ENCODE measurements around the gene ZGPAT.

Gene ZGPAT

DNA sequence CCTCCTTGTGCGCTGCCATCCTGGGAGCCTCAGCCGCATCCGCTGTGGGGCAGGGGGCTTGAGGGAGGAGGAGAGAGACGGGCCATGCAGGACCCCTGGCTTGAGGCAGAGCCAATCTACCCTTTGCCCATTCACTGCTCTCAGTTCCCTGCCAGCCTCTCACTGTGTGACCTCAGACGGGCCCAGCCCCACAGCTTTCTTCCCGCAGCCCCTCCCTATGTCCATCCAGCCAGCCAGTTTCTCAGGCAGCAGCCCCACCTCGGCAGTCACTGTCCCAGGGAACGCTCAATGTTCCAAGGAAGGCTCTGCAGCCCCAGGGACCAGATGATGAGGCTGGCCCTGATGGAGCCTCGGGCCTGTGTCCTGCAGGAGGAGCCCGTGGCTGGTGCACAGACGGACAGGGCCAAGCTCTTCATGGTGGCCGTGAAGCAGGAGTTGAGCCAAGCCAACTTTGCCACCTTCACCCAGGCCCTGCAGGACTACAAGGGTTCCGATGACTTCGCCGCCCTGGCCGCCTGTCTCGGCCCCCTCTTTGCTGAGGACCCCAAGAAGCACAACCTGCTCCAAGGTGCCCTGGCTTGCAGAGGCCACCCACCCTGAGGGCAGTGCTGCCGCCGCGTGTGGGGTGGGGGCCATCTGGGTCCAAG lies 15.3 kb upstream of the ZGPAT start:
- no peak for DNase-seq

DNA sequence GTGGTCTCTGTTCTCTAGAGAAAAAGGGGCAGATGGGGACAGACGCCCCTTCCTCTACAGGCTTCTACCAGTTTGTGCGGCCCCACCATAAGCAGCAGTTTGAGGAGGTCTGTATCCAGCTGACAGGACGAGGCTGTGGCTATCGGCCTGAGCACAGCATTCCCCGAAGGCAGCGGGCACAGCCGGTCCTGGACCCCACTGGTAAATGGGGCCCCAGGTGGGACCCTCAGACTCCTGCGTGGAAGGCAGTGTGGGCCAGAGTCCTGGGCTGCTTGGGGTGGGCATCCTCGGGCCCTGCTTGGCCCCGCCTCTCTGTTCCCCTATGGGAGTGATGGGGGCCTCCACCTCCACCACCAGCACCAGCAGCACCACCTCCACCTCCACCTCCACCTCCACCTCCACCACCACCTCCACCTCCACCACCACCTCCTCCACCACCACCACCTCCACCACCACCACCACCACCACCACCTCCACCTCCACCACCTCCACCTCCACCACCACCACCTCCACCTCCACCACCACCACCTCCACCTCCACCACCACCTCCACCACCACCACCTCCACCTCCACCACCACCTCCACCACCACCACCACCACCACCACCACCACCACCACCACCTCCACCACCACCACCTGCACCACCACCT lies 14.6 kb upstream of the ZGPAT start:
- no peak for DNase-seq

DNA sequence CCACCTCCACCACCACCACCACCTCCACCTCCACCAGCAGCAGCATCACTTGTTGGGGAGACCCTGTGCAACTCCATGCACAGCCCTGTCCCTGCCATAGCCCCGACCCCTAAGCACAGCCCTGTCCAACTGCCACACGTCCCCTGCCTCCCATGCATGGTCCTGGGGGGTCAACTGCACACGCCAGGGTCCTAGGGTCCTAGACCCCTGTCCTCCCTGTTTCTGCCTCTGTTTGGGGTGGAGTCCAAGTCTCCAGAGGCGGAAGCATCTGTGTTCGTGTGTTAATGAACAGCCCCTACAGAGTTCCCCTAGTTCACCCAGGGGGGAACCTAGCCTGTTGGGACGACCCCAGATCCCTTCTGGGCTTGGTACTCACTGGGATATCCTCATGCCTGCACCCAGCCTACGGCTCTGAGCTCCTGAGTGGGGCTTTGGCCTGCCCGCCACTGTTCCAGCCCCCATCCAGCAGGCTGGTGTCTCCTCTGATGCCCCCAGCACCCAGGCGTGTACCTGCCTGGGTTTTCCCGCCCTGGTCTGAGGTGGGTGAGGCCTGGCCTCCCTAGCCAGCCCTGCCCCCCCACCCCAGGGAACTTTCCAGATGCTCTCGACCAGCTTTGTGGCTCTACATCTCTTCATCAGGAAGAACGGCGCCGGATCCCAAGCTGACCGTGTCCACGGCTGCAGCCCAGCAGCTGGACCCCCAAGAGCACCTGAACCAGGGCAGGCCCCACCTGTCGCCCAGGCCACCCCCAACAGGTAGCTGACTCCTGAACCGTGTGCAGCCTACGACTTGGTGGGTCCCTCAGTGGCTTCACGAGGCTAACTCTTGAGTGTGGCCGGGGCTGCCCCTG lies 13.9 kb upstream of the ZGPAT start:
- no peak for DNase-seq

DNA sequence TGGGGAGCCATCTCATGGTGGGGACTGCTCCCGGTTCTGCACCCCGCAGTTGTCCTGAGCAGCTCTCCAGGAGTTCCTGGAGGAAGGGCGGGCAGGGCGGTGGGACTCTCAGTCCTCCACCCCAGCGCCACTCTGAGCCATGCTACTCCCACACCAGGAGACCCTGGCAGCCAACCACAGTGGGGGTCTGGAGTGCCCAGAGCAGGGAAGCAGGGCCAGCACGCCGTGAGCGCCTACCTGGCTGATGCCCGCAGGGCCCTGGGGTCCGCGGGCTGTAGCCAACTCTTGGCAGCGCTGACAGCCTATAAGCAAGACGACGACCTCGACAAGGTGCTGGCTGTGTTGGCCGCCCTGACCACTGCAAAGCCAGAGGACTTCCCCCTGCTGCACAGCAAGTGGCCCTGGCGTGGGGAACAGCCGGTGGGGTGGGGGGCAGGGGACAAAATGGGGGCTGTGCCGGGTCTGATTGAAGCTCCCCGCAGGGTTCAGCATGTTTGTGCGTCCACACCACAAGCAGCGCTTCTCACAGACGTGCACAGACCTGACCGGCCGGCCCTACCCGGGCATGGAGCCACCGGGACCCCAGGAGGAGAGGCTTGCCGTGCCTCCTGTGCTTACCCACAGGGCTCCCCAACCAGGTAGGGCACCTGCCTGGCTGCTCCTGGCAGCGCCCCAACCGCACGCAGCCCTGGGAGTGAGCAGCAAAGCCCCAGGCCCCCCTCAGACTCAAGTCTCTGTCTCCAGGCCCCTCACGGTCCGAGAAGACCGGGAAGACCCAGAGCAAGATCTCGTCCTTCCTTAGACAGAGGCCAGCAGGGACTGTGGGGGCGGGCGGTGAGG lies 13.0 kb upstream of the ZGPAT start:
- DNase-seq = no peak

DNA sequence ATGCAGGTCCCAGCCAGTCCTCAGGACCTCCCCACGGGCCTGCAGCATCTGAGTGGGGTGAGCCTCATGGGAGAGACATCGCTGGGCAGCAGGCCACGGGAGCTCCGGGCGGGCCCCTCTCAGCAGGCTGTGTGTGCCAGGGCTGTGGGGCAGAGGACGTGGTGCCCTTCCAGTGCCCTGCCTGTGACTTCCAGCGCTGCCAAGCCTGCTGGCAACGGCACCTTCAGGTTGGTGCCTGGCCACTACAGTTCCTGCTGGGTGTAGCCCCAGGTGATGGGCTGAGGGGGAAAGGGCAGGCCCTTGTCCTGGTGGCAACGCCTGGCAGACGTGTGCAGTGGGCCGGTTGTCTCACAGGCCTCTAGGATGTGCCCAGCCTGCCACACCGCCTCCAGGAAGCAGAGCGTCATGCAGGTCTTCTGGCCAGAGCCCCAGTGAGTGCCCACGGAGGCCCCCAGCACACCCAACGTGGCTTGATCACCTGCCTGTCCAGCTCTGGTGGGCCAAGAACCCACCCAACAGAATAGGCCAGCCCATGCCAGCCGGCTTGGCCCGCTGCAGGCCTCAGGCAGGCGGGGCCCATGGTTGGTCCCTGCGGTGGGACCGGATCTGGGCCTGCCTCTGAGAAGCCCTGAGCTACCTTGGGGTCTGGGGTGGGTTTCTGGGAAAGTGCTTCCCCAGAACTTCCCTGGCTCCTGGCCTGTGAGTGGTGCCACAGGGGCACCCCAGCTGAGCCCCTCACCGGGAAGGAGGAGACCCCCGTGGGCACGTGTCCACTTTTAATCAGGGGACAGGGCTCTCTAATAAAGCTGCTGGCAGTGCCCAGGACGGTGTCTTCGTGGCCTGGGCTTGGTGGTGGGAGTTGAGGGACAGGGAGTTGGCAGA lies 12.2 kb upstream of the ZGPAT start:
- DNase-seq = no peak

DNA sequence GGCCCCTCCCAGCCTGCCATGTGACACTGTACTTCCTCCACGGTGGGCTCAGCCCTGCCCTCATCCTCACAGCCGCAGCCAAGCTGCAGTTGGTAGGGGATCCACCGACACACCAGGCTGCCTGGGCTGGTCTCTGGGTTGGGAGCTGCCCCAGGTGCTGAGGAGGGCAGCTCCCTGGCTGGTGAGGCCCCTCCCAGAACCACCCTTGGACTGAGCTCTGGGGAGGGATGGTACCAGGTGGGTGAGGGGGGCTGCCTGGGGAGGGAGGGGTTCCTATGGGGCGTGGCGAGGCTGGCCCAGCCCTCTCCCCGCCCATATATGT lies 11.6 kb upstream of the ZGPAT start:
- no peak for DNase-seq

DNA sequence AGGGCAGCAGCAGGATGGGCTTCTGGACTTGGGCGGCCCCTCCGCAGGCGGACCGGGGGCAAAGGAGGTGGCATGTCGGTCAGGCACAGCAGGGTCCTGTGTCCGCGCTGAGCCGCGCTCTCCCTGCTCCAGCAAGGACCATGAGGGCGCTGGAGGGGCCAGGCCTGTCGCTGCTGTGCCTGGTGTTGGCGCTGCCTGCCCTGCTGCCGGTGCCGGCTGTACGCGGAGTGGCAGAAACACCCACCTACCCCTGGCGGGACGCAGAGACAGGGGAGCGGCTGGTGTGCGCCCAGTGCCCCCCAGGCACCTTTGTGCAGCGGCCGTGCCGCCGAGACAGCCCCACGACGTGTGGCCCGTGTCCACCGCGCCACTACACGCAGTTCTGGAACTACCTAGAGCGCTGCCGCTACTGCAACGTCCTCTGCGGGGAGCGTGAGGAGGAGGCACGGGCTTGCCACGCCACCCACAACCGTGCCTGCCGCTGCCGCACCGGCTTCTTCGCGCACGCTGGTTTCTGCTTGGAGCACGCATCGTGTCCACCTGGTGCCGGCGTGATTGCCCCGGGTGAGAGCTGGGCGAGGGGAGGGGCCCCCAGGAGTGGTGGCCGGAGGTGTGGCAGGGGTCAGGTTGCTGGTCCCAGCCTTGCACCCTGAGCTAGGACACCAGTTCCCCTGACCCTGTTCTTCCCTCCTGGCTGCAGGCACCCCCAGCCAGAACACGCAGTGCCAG lies 11.0 kb upstream of the ZGPAT start, which contains the start of gene TNFRSF6B:
Gene TNFRSF6B (plus strand): TSS at position 25 of the 729 bp plus-strand sequence. CDS start 116 bp downstream, at position 141.
- no peak for DNase-seq

DNA sequence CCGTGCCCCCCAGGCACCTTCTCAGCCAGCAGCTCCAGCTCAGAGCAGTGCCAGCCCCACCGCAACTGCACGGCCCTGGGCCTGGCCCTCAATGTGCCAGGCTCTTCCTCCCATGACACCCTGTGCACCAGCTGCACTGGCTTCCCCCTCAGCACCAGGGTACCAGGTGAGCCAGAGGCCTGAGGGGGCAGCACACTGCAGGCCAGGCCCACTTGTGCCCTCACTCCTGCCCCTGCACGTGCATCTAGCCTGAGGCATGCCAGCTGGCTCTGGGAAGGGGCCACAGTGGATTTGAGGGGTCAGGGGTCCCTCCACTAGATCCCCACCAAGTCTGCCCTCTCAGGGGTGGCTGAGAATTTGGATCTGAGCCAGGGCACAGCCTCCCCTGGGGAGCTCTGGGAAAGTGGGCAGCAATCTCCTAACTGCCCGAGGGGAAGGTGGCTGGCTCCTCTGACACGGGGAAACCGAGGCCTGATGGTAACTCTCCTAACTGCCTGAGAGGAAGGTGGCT lies 10.4 kb upstream of the ZGPAT start:
- no peak for DNase-seq

DNA sequence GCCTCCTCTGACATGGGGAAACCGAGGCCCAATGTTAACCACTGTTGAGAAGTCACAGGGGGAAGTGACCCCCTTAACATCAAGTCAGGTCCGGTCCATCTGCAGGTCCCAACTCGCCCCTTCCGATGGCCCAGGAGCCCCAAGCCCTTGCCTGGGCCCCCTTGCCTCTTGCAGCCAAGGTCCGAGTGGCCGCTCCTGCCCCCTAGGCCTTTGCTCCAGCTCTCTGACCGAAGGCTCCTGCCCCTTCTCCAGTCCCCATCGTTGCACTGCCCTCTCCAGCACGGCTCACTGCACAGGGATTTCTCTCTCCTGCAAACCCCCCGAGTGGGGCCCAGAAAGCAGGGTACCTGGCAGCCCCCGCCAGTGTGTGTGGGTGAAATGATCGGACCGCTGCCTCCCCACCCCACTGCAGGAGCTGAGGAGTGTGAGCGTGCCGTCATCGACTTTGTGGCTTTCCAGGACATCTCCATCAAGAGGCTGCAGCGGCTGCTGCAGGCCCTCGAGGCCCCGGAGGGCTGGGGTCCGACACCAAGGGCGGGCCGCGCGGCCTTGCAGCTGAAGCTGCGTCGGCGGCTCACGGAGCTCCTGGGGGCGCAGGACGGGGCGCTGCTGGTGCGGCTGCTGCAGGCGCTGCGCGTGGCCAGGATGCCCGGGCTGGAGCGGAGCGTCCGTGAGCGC lies 9.8 kb upstream of the ZGPAT start:
- no peak for DNase-seq

DNA sequence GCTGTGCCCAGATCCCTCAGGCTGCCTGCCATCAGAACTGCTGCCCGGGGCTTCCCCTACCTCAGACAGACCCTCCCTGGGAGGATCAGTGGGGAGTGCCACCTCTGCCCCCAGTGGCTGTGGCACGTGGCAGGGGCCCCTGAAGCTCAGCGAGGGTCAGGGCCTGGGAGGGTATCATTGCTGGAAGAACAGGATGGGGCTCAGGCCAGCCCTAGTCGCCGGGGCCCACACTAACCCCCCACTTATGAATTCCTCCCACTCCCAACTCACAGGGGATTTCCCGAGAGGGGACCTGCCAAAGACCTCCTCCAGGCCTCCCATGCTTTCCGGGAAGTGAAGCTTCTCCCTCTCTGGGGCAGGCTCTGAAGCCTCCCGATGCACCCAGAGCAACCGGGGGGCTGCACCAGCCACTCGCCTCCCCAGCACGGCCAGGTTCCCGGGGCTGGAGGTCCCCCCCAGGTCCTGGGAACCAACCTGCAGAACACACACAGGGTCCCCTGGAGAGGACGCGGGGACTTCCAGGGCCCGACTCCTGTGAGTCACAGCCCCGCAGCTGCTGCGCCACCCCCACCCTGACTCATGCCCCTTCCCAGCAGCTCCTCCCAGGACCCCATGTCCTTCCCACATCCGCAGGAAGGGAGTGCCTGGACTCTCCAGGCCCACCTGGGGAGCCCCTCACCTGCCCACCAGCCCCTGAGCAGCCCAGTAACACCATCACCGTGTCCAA lies 8.9 kb upstream of the ZGPAT start:
- no peak for DNase-seq

DNA sequence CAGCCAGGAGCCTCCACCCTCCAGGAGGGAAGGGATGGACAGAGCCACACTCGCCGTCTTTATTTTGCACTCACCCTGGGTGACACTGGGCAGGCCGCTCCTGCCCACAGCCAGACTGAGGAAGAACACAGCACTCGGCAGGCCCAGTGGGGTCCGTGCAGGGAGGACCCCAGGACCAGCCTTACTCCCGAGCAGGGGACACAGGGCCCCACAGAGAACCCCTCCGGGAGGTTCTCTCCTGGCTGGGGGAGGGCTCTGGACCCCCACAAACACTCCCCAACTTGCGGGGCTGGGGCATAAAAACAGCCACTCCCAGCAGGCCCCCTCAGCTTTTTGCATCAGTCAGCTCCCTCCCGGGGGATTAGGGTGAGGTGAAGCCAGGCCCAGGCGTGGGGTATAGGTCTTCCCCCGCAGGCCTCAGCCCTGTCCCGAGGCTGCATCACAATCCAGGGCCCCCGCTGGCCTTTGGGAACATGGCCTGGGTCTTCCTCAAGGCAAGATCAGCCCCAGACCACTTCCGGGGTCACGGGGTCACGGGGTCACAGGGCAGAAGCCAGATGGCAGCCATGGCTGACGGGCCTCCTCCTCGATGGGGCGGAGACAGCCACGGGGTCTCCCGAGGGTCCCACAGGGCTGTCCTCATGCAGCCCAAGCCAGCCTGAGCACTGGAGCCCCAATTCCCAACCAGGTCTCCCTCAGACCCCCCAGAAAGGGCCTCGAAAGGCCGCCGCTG lies 8.2 kb upstream of the ZGPAT start:
- no peak for DNase-seq

DNA sequence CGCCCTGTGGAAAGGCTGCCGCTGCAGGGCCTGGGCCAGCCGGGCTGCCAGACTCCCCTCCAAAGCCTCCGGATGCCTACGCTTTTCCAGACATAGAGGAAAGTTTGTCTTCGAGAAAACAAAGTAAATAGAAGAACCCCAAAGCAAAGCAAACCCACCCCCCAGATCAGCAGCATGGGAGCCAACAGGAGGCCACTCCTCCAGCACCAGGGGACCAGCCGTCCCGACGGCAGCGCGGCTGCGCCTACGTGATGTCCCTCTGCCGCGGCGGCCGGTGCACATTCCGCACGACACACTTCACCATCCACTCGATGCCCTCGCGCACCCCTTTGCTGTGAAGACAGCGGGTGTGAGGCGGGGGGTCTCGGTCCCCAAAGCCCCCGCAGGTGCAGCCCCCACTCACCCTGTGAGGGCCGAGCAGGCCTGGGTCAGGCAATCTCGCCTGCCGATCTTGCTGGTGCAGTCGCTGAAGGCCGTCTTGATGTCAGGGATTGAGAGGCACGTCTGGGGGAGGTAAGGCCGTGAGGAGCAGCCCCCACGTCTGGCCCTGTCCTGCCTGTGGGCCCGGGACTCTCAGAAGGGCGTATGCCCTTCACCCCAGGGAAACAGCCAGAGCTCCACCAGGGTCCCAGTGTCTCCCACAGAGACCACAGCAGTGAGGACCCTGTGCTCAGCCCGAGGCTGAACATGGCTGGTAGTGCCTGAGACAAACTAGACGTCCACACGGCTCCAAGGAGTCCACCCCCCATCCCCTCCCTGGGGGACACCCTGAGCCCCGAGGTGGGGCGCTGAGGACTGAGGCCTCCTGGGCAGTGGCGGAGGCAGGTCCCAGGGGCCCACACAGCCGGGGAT lies 7.4 kb upstream of the ZGPAT start:
- no peak for DNase-seq

DNA sequence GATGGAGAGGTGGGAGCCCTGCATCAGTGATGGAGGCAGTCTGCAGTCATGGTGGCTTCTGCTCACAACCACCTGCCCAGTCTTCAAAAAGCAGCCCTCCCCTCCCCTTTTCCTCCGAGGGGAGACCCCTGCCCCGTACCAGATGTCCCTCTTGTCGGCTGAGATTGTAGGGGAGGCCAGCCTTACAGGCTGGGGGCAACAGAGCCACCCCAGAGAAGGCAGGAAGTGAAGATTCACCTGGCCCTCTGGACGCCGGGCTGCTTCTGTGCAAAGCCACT lies 6.8 kb upstream of the ZGPAT start:
- no peak for DNase-seq

DNA sequence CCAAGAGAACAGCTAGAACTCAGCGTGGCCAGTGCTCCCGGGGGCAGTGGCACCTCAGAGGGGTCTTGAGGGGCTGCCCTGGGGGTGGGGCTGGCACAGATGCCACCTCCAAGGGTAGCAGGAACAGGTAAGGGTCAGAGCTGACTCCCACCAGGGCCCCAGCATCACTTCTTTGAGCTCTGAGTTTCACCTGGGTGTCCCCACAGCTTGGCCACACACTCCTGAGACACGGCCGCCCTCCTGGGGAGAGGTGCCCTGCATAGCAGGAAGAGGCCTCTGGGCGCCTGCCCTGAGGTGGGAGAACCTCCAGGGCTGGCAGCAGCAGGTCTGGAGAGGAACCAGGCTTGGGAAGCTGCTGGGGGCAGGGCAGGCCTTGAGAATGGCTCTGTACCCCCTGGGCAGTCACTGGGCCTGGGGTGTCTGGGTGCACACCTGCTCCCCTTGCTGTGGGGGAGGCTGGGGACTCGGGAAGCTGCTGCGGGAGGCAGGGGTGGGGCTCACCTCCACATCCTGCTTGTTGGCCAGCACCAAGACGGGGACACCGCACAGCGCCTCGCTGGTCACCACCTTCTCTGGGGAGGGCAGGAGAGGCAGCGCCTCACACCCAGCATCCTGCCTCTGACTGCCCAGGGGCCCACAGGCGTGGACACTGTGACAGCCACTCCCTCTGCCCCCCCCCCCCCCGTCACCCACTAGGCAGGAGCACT lies 6.4 kb upstream of the ZGPAT start:
- no peak for DNase-seq

DNA sequence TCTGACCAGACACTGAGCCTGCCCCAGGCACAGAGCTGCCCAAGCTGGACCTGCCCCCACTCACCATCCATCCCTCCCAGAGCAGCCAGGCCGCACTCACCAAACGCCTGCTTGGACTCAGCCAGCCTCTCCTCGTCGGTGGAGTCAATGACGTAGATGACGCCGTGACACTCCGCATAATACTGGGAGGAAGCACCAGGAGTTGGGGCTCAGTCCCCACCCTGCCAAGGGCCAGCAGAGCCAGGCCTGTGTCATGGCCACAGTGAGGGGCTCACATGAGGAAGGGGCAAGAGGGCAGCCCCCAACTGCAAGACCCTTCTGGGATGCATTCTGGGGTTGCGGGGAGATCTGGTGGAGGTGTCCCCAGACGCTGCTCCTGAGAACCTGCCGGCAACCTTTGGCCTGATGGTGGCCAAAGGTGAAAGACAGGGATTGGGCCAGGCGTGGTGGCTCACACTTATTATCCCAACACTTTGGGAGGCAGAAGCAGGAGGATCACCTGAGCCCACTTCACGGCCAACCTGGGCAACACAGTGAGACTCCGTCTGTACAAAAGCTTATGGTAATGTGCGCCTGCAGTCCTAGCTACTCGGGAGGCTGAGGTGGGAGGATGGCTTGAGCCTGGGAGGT lies 5.7 kb upstream of the ZGPAT start:
- no peak for DNase-seq

DNA sequence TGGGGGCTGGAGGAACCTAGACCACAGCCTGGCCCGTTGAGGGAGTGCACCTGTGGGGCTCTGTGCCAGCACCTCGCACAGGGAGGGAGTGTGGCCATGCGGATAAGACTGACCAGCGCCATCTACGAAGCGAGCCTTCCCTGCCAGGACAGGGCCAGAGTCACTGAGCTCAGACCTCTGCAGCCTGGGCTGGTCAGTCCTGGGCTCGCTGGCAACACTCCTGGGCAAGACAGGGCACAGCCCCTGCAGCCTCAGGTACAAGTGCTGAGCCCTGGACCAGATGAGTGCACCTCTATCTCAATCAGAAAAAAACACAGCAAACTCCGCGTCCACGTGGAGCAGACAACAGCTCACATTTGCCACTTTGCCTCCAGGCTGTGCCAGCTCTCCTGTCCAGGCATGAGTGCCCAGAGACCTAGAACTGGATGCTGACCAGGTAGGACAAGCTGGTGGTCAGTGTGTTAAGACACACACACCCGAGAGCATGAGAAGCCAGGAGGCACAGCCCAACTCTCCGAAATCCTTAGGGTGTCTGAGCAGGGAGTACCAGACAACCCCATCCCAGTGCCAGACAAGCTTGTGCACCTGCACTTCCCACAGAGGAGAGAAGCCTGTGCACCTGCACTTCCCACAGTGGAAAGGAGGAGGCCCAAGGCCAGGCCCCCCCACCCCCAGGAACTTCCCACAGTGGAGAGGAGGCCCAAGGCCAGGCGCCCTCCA lies 4.9 kb upstream of the ZGPAT start:
- DNase-seq = no peak
